ENCODE results near the gene OR10H4.
"Not testable (repeated sequence)": the region's sequence is repeated elsewhere in the genome, so short reads cannot be mapped to it uniquely, and the experiment has no call there.

OR10H4 gene

GRCh38 chr19:15948223-15949058, at the start of gene OR10H4:
TSS of gene OR10H4 (plus strand) at chr19:15949008. CDS start at chr19:15949008, 0 bp downstream.
- DNase-seq (ENCODE audit: low read depth, low spot score): no peak

GRCh38 chr19:15899561-15899960, 49.2 kb upstream of the OR10H4 start:
- not testable (repeated sequence) for DNase-seq (ENCODE audit: low read depth, low spot score)

DNA sequence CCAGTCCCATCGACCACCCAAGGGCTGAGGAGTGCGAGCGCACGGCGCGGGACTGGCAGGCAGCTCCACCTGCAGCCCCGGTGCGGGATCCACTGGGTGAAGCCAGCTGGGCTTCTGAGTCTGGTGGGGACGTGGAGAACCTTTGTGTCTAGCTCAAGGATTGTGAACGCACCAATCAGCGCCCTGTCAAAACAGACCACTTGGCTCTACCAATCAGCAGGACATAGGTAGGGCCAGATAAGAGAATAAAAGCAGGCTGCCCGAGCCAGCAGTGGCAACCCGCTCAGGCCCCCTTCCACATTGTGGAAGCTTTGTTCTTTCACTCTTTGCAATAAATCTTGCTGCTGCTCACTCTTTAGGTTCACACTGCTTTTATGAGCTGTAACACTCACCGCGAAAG, 48.8 kb upstream of the OR10H4 start:
- DNase-seq (ENCODE audit: low read depth, low spot score): not testable (repeated sequence)

- no peak for DNase-seq (ENCODE audit: low read depth, low spot score)
Observed at GRCh38 chr19:15900504-15900903, 48.3 kb upstream of the OR10H4 start.

DNA sequence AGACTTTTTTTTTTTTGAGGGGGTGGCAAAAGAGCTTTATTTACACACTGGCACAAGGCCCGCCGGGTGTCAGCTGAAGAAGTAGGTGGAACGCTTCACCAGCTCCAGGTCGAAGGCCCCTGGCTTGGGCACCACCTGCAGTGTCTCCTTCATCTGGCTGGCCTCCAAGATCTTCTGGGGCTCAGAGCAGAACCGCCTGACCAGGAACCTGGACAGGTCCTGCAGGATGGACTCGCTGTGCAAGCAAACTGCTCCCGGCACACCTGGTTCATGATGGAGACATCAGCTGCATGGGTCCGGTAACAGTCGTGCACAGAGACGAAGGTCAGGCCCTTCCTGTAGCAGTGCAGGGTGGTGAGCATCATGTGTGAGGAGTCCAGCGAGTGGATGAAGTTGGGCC, 46.6 kb upstream of the OR10H4 start:
- DNase-seq (ENCODE audit: low read depth, low spot score): no peak

DNA sequence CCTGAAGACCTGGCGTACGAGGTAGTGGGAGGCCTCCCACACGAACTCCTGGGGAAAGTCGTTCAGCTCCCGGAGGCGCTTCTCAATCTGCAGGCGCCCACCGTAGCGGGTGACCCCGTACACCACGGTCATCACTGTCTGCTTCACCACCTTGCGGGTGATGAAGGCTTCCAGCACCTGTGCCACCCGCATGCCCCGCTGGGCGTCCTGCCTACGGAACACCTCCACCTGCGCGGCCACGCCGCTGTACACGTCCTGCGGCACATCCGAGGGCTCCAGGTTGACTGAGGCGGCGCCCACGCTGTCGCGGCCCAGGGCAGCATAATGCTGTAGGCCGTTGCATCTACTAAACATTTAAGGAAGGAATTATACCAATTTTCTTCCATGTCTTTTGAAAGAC, 45.9 kb upstream of the OR10H4 start:
- DNase-seq (ENCODE audit: low read depth, low spot score): not testable (repeated sequence)

- no peak for DNase-seq (ENCODE audit: low read depth, low spot score)
Observed at GRCh38 chr19:15905026-15905425, 43.8 kb upstream of the OR10H4 start.

GRCh38 chr19:15911599-15912235, 37.1 kb upstream of the OR10H4 start:
- DNase-seq (ENCODE audit: low read depth, low spot score): no peak

DNA sequence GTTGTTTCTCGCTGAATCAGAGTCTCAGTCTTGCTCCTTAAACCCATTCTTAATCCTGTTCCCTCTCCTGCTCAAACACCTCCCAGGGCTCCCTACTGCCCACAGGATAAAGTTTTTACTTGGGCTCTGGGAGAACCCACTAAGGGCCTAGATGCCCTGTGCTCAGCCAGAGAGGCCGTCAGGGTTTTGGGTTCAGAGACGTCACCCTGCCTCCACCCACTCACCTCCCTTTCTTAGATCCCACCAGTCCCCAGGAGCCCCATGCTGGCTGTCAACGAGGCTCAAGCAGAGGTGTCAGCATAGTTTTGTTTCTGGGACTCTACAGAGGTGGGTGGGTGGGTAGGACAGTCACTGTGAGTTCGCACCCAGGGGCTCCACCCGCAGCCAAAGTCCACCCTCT, 35.4 kb upstream of the OR10H4 start:
- DNase-seq (ENCODE audit: low read depth, low spot score): no peak

DNA sequence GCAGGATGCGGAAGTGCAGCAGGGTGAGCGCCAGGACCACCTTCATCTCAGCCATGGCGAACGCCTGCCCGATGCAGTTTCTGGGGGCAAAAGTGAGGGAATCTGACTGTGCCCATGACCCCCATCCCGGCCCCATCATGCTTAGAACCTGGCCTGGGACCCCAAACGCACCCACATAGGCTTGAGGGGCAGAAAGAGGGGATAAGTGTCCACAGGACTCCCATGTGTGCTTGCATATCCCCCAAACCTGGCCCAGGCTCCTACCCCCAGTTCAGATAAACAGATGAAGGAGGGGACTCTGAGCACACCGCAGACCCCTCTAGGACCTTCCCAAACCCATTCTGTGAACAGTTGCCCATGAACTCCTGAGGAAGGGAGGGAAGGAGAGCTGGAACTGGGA, 35.0 kb upstream of the OR10H4 start:
- no peak for DNase-seq (ENCODE audit: low read depth, low spot score)

DNA sequence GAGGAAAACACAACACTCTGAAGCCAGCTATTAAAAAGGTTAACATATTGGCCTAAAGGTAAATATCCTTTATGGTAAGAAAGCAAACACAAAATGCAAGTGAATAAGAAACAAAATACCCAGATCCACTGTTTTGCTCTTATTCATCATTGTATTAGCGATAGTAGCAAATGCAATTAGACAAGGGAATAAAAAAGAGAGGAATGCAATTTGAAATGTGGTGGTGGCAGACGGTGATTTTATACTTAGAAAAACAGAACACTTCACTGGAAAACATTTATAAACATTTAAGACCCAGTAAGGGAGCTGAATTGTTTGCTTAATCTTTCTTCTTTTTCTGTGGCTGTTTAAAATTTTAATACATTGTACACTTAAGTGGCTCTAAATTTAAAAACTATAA, 33.7 kb upstream of the OR10H4 start:
- no peak for DNase-seq (ENCODE audit: low read depth, low spot score)

- no peak for DNase-seq (ENCODE audit: low read depth, low spot score)
Observed at GRCh38 chr19:15919243-15919642, 29.6 kb upstream of the OR10H4 start.

- no peak for DNase-seq (ENCODE audit: low read depth, low spot score)
Observed at GRCh38 chr19:15922021-15922420, 26.8 kb upstream of the OR10H4 start.

- no peak for DNase-seq (ENCODE audit: low read depth, low spot score)
Observed at GRCh38 chr19:15923702-15924101, 25.1 kb upstream of the OR10H4 start.

DNA sequence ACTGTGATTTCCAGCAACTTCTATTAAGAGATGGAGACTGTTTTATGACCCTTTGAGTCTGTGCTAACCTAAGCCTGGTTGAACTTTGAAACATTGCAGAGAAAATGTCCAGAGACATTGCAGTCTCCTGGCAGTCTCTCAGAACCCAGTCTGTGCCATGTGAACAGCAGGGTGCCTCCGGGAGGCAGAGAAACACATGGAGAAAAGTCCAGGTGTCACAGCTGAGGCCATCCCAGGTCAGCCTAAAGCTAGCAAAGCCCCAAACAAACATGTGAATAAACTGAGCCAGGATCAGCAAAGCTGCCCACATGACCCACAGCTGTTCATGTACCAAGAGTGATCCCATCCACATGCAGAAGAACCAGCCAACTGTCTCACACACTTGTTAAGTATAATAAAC, 22.3 kb upstream of the OR10H4 start:
- no peak for DNase-seq (ENCODE audit: low read depth, low spot score)

- no peak for DNase-seq (ENCODE audit: low read depth, low spot score)
Observed at GRCh38 chr19:15928321-15928720, 20.5 kb upstream of the OR10H4 start.

DNA sequence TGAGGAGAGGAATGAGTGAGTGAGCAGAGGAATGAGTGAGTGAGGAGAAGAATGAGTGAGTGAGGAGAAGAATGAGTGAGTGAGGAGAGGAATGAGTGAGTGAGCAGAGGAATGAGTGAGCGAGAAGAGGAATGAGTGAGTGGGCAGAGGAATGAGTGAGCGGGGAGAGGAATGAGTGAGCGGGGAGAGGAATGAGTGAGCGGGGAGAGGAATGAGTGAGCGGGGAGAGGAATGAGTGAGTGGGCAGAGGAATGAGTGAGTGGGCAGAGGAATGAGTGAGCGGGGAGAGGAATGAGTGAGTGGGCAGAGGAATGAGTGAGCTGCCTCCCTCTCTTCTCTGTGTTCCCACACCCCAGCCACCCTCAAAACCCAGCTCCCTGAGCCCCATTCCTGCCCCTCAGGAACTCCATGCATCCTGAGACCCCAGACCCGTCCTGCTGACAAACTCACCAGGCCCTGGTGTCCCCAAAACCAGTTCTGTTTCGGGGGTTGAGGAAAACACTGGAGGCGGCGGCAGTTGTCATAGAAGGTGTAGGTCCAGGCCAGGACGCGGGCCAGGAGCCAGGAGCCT, 15.0 kb upstream of the OR10H4 start:
- DNase-seq (ENCODE audit: low read depth, low spot score): not testable (repeated sequence)

- no peak for DNase-seq (ENCODE audit: low read depth, low spot score)
Observed at GRCh38 chr19:15934332-15935078, 14.3 kb upstream of the OR10H4 start, which contains the start of gene CYP4F11. TSS of gene CYP4F11 (minus strand) at chr19:15934529. CDS start at chr19:15934408, 121 bp downstream.

DNA sequence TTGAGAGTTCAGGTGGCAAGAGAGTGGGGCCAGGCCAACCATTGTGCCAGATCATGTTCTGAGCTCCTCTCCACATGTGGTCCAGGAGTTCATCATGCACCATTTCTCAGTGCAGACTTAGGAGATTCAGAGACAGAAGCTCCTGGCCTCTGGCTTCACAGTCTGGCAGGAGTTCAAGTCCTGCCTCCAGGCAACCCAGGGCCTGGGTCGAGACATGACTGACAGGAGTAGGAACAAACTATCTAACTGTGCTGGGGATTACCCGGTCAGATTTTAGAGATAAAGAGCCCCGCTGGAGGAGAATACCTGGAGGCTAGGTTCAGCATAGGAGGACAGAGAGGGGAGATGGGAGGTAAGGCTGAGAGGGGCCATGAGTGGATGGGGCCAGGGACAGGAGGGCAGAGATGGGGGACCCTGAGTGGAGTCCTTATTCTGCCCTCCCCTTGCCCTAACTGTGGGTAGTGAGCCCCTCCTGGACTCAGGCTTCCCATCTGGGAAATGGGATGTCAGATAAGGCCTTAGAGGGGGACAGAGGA, 13.6 kb upstream of the OR10H4 start:
- no peak for DNase-seq (ENCODE audit: low read depth, low spot score)

DNA sequence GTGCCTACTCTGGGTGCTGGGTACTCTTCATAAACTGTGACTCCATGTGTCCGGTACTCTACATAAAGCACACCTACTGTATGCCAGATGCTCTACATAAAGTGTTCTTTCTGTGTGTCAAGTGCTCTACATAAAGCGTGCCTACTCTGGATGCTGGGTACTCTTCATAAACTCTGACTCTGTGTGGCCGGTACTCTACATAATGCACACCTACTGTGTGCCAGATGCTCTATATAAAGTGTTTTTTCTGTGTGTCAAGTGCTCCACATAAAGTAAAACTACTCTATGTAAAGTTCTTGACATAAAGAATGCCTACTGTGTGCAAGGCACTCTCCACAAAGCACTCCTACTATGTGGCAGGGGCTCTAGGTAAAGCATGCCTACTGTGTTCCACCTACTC, 12.6 kb upstream of the OR10H4 start:
- no peak for DNase-seq (ENCODE audit: low read depth, low spot score)

GRCh38 chr19:15936950-15937349, 11.9 kb upstream of the OR10H4 start:
- DNase-seq (ENCODE audit: low read depth, low spot score): no peak

DNA sequence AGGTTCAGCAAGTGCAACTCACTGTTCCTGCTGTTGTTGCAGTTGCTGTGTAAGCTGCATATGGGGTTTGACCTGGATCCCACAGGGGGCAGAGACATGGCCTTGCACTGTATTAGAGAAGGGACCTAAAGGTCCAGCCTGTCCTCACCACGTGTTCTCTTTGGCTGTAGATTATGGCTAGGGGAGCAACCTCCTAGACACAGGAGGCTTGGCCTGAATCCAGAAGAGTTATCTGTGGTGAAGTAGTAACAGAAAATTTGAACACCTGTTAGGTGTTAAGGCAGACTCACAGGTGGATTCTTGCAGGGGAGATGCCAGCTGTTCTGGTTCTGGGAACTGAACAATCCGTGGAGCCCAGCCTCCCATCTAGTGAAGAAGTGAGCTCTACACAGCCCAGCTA, 11.0 kb upstream of the OR10H4 start:
- DNase-seq (ENCODE audit: low read depth, low spot score): no peak

Data from iPS DF 19.7 (cell line).